ENCODE measurements around the gene C2CD3.

GRCh38 chr11:74000307-74001133 lies 170.3 kb downstream of the C2CD3 start:
- TF ChIP-seq, protein P1, sequence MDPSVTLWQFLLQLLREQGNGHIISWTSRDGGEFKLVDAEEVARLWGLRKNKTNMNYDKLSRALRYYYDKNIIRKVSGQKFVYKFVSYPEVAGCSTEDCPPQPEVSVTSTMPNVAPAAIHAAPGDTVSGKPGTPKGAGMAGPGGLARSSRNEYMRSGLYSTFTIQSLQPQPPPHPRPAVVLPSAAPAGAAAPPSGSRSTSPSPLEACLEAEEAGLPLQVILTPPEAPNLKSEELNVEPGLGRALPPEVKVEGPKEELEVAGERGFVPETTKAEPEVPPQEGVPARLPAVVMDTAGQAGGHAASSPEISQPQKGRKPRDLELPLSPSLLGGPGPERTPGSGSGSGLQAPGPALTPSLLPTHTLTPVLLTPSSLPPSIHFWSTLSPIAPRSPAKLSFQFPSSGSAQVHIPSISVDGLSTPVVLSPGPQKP (IDR thresholded peaks at IDR 0.05; ENCODE audit: borderline replicate concordance, low read depth, low read length) = no peak
- TF ChIP-seq RCOR1 (IDR thresholded peaks at IDR 0.05; ENCODE audit: insufficient replicate concordance, low read length) = no peak
- no peak for TF ChIP-seq POLR2A (IDR thresholded peaks at IDR 0.05; ENCODE audit: low read depth, low read length)
- TF ChIP-seq, protein P2, sequence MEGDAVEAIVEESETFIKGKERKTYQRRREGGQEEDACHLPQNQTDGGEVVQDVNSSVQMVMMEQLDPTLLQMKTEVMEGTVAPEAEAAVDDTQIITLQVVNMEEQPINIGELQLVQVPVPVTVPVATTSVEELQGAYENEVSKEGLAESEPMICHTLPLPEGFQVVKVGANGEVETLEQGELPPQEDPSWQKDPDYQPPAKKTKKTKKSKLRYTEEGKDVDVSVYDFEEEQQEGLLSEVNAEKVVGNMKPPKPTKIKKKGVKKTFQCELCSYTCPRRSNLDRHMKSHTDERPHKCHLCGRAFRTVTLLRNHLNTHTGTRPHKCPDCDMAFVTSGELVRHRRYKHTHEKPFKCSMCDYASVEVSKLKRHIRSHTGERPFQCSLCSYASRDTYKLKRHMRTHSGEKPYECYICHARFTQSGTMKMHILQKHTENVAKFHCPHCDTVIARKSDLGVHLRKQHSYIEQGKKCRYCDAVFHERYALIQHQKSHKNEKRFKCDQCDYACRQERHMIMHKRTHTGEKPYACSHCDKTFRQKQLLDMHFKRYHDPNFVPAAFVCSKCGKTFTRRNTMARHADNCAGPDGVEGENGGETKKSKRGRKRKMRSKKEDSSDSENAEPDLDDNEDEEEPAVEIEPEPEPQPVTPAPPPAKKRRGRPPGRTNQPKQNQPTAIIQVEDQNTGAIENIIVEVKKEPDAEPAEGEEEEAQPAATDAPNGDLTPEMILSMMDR (conservative IDR thresholded peaks at IDR 0.05; ENCODE audit: low read depth, low read length) = no peak
- TF ChIP-seq, protein P3, sequence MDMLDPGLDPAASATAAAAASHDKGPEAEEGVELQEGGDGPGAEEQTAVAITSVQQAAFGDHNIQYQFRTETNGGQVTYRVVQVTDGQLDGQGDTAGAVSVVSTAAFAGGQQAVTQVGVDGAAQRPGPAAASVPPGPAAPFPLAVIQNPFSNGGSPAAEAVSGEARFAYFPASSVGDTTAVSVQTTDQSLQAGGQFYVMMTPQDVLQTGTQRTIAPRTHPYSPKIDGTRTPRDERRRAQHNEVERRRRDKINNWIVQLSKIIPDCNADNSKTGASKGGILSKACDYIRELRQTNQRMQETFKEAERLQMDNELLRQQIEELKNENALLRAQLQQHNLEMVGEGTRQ (IDR thresholded peaks at IDR 0.05; ENCODE audit: low read depth, low read length) = no peak
- no peak for TF ChIP-seq RAD21 (IDR thresholded peaks at IDR 0.05; ENCODE audit: low read length)
